Hindlimb muscle (tissue), 1 donor: ENCODE measurements around the gene ACOXL. TPM values are rescaled to one million over a fixed set of nuclear protein-coding genes. Genes with fewer than 3 reads are reported as not detected.
A peak's percentile ranks its signal among the peaks of the same experiment; 100 is the strongest.
"Not testable (repeated sequence)": the region's sequence is repeated elsewhere in the genome, so short reads cannot be mapped to it uniquely, and the experiment has no call there.

Experiments used
- DNase-seq: peaks from one replicate; pipeline ENCODE4 v3.0.0-alpha.2; 2013
- polyA plus RNA-seq: library from polyadenylated mRNA; unstranded; fragments of 120-200 nt; gene quantifications from one replicate; pipeline ENCODE4 v1.2.1, GENCODE V29; 2013; ENCODE audit not compliant: insufficient read length

Gene ACOXL
- polyA plus RNA-seq, 1 donor, result 0.32 TPM

GRCh38 chr2:110829413-110830146 is 97.2 kb downstream of the ACOXL start:
- no peak for DNase-seq

- no peak for DNase-seq
These were observed 100.4 kb downstream of the ACOXL start for GRCh38 chr2:110832740-110833139.

GRCh38 chr2:110834134-110834827 is 101.9 kb downstream of the ACOXL start:
- DNase-seq, result no peak

GRCh38 chr2:110836671-110837070 is 104.3 kb downstream of the ACOXL start:
- no peak for DNase-seq

GRCh38 chr2:110837446-110838409 is 105.4 kb downstream of the ACOXL start:
- DNase-seq, result peak; percentile 57

- DNase-seq, result no peak
These were observed 106.4 kb downstream of the ACOXL start for GRCh38 chr2:110838657-110839384.

GRCh38 chr2:110840508-110840907 is 108.1 kb downstream of the ACOXL start:
- DNase-seq, result no peak

- DNase-seq, result no peak
These were observed 109.7 kb downstream of the ACOXL start for GRCh38 chr2:110842048-110842447.

GRCh38 chr2:110843496-110843895 is 111.1 kb downstream of the ACOXL start:
- DNase-seq, result no peak

- no peak for DNase-seq
These were observed 111.7 kb downstream of the ACOXL start for GRCh38 chr2:110843959-110844510.

GRCh38 chr2:110847651-110848050 is 115.3 kb downstream of the ACOXL start:
- DNase-seq, result no peak

GRCh38 chr2:110848071-110848470 is 115.7 kb downstream of the ACOXL start:
- DNase-seq, result no peak

GRCh38 chr2:110848519-110849030 is 116.2 kb downstream of the ACOXL start:
- DNase-seq, result no peak

- DNase-seq, result no peak
These were observed 119.2 kb downstream of the ACOXL start for GRCh38 chr2:110851531-110851930.

GRCh38 chr2:110852051-110852450 is 119.7 kb downstream of the ACOXL start:
- DNase-seq, result no peak

- no peak for DNase-seq
These were observed 120.3 kb downstream of the ACOXL start for GRCh38 chr2:110852541-110853263.

GRCh38 chr2:110853516-110853915 is 121.1 kb downstream of the ACOXL start:
- no peak for DNase-seq

- DNase-seq, result no peak
These were observed 121.6 kb downstream of the ACOXL start for GRCh38 chr2:110853948-110854347.

- DNase-seq, result no peak
These were observed 122.1 kb downstream of the ACOXL start for GRCh38 chr2:110854355-110855081.

- DNase-seq, result not testable (repeated sequence)
These were observed 123.5 kb downstream of the ACOXL start for GRCh38 chr2:110855841-110856240.
